Lower lobe of right lung (tissue), 2 donors: ENCODE results near the gene BEST4. TPM values are rescaled to one million over a fixed set of nuclear protein-coding genes. Genes with fewer than 3 reads are reported as not detected.
A peak's percentile ranks its signal among the peaks of the same experiment; 100 is the strongest.

ENCODE experiments used
- ATAC-seq, 2 donors: fragments of 200-7000 bp; cut with Tn5 transposase; one replicate each; pipeline ENCODE4 v1.9.1; 2020 to 2022; ENCODE audit warnings: mild to moderate bottlenecking in 2 of 2, moderate library complexity in 2 of 2
- DNase-seq: peaks from one replicate; pipeline ENCODE4 v3.0.0-alpha.2; 2020
- H3K27ac ChIP-seq: fragments of 200-600 bp; one replicate; pipeline ENCODE4 v1.8.0; 2022
- H3K27me3 ChIP-seq: fragments of 200-600 bp; one replicate; pipeline ENCODE4 v1.8.0; 2022; ENCODE audit warnings: low read depth
- H3K36me3 ChIP-seq: fragments of 200-600 bp; one replicate; pipeline ENCODE4 v1.8.0; 2022; ENCODE audit warnings: mild to moderate bottlenecking
- H3K4me1 ChIP-seq: fragments of 200-600 bp; one replicate; pipeline ENCODE4 v1.8.0; 2022
- H3K4me3 ChIP-seq: fragments of 200-600 bp; one replicate; pipeline ENCODE4 v1.8.0; 2022; ENCODE audit warnings: mild to moderate bottlenecking
- H3K9me3 ChIP-seq: fragments of 200-600 bp; one replicate; pipeline ENCODE4 v1.8.0; 2022
- CTCF ChIP-seq: fragments of 200-600 bp; IDR thresholded peaks from one replicate; pipeline ENCODE4 v1.8.0; 2022; ENCODE audit warnings: antibody characterized with exemption, mild to moderate bottlenecking
- intact Hi-C: fragments of 100-400 bp; cut with DNase I; formaldehyde crosslinking; loops from one replicate; pipeline ENCODE4 v1.11.0; 2022
- total RNA-seq: library from RNA; stranded (reverse); fragmentation: NEBNext Ultra II Directional; extraction: Animal tissue kit (Norgen Biotek cat#: 25700); gene quantifications from one replicate; pipeline ENCODE4 v1.2.1, GENCODE V29; 2021
- donor health status: DM: no; HTN: yes; CAD: no; lungs with severe emphysema.

Gene BEST4
- total RNA-seq, 1 donor from 2014 or later: 1.7 TPM

DNA sequence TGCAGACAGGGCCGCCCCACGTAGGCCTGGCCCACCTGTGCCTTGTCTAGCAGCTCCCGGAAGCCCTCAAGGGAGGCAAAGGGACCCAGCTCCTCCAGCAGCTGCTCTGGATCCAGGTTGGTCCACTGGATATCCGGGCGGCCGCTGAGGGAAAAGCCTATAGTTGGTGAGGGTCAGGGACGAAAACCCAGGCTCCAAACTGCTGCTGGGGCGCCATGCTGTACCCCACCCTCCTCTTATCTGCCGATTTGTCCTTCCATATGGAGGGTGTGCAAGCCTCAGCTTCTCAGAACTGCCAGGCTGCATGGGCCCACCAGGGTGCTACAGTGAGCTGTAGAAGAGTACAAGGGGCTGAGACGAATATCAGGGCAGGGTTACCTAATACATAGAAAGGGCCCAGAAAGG, 42.9 kb upstream of the BEST4 start:
- H3K27me3 ChIP-seq: no peaks in the 10 kb centered on the region
- H3K27ac ChIP-seq: no peak overlapping the region
- no peaks in the 10 kb centered on the region for H3K36me3 ChIP-seq
- TF ChIP-seq CTCF: no peak
- no peak for ATAC-seq
- H3K9me3 ChIP-seq: no peaks in the 10 kb centered on the region
- no peak overlapping the region for H3K4me3 ChIP-seq
- intact Hi-C loops: no loop called here
- peaks cover 27% of the 10 kb centered on the region for H3K4me1 ChIP-seq
- DNase-seq: no peak

GRCh38 chr1:44829506-44830384, 41.8 kb upstream of the BEST4 start:
- H3K36me3 ChIP-seq: no peaks in the 10 kb centered on the region
- TF ChIP-seq CTCF: no peak
- no peak for DNase-seq
- no peaks in the 10 kb centered on the region for H3K27me3 ChIP-seq
- H3K9me3 ChIP-seq: no peaks in the 10 kb centered on the region
- H3K4me1 ChIP-seq: peaks cover 26% of the 10 kb centered on the region
- H3K27ac ChIP-seq: no peak overlapping the region
- no peak overlapping the region for H3K4me3 ChIP-seq
- no peak for ATAC-seq
- intact Hi-C loops: no loop called here

DNA sequence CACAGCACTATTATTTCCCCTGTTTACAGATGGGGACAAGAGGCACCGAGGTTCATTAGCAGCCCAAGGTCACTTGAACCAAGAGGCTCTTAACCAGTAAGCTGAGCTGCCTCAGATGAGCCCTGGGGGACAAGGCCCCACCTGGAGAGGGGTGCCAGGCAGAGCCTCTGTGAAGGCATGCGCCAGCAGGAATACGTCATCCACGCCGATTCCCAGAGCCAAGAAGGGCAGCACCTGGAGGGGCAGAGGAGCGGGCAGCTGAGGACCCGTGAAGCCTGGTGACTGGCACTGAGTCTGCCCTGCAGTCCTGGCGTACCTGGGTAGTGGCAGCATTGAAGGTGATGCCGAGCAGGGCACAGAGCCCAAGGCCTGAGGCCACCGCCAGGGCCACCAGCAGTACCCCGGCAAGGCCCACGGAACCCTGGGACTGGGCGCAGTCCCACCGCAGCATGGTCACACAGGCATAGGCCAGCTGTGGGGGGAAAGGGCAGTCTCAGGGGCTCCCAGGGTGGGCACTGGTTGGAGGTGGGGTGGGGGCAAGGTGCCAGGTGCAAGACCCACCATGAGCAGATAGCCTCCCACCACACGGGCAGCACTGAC, 41.0 kb upstream of the BEST4 start:
- intact Hi-C loops: no loop called here
- no peaks in the 10 kb centered on the region for H3K27me3 ChIP-seq
- no peak for TF ChIP-seq CTCF
- no peak overlapping the region for H3K4me3 ChIP-seq
- no peak for ATAC-seq
- H3K27ac ChIP-seq: no peak overlapping the region
- no peaks in the 10 kb centered on the region for H3K9me3 ChIP-seq
- peaks cover 26% of the 10 kb centered on the region for H3K4me1 ChIP-seq
- DNase-seq: no peak
- H3K36me3 ChIP-seq: no peaks in the 10 kb centered on the region

GRCh38 chr1:44828003-44828651, 40.2 kb upstream of the BEST4 start:
- no peak for ATAC-seq
- no peak overlapping the region for H3K4me3 ChIP-seq
- no peaks in the 10 kb centered on the region for H3K36me3 ChIP-seq
- no peaks in the 10 kb centered on the region for H3K9me3 ChIP-seq
- DNase-seq: no peak
- TF ChIP-seq CTCF: no peak
- H3K4me1 ChIP-seq: peaks cover 26% of the 10 kb centered on the region
- H3K27ac ChIP-seq: no peak overlapping the region
- intact Hi-C loops: no loop called here
- no peaks in the 10 kb centered on the region for H3K27me3 ChIP-seq

DNA sequence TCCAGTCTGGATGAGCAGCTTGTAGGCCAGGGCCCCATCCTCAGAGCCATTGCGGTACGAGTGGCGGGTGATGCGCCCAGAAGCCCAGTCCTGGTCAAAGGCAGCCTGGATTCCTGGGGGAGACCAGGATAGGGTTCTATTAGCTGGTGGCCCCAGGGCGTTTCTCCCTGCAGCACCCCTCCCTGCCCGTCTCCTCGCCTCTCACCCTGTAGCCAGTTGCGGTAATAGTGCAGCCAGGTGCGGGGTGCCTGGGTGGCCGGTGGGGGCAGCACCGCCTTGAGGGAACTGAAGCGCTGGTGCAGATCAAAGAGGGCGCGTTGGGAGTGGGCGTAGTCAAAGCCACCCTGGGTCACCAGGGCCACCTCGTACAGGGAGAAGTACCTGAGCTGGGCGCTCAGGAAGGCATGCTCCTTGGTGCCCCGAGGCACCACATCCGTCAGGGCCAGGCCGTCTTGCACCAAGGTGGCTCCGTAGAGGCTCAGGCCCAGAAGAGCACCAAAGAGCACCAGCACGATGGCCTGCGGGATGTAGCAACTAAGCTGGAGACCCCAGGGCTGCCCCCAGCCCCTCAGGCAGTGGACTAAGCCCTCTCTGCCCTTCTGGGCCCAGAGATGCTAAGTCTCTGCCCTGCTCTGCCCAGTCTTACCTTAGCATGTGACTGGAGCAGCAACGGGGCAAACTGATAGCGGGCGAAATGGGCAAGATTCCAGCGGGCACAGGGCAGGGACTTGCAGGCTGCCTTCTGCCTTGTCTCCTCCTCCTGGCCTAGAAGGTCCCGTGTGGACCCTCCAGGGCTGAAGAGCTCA, 39.4 kb upstream of the BEST4 start:
- ATAC-seq (no peak), DNase-seq (no peak)
- H3K4me3 ChIP-seq: no peak overlapping the region
- H3K4me1 ChIP-seq: peaks cover 26% of the 10 kb centered on the region
- no peaks in the 10 kb centered on the region for H3K36me3 ChIP-seq
- no peaks in the 10 kb centered on the region for H3K9me3 ChIP-seq
- no peak for TF ChIP-seq CTCF
- peak overlapping the region; percentile 72 for H3K27ac ChIP-seq
- intact Hi-C loops: no loop called here
- no peaks in the 10 kb centered on the region for H3K27me3 ChIP-seq
